ENCODE results near the gene SDK1.

Gene SDK1

GRCh38 chr7:4186513-4186780 lies 885.4 kb downstream of the SDK1 start:
- DNase-seq (ENCODE audit: low read depth in 3 of 3, low spot score in 1 of 3) = no peak

GRCh38 chr7:4188651-4189050 lies 887.6 kb downstream of the SDK1 start:
- no peak for DNase-seq (ENCODE audit: low read depth in 3 of 3, low spot score in 1 of 3)

- no peak for DNase-seq (ENCODE audit: low read depth in 3 of 3, low spot score in 1 of 3)
These were observed 888.1 kb downstream of the SDK1 start for GRCh38 chr7:4189131-4189570.

GRCh38 chr7:4190010-4190981 lies 889.2 kb downstream of the SDK1 start:
- no peak for DNase-seq (ENCODE audit: low read depth in 3 of 3, low spot score in 1 of 3)

GRCh38 chr7:4191046-4191445 lies 890.0 kb downstream of the SDK1 start:
- DNase-seq (ENCODE audit: low read depth in 3 of 3, low spot score in 1 of 3) = no peak

GRCh38 chr7:4191525-4191924 lies 890.5 kb downstream of the SDK1 start:
- DNase-seq (ENCODE audit: low read depth in 3 of 3, low spot score in 1 of 3) = no peak

GRCh38 chr7:4195660-4196059 lies 894.6 kb downstream of the SDK1 start:
- no peak for DNase-seq (ENCODE audit: low read depth in 3 of 3, low spot score in 1 of 3)

GRCh38 chr7:4196121-4196819 lies 895.2 kb downstream of the SDK1 start:
- DNase-seq (ENCODE audit: low read depth in 3 of 3, low spot score in 1 of 3) = no peak

GRCh38 chr7:4198301-4198700 lies 897.2 kb downstream of the SDK1 start:
- no peak for DNase-seq (ENCODE audit: low read depth in 3 of 3, low spot score in 1 of 3)

GRCh38 chr7:4200546-4201094 lies 899.6 kb downstream of the SDK1 start:
- DNase-seq (ENCODE audit: low read depth in 3 of 3, low spot score in 1 of 3) = no peak

GRCh38 chr7:4201566-4201965 lies 900.5 kb downstream of the SDK1 start:
- DNase-seq (ENCODE audit: low read depth in 3 of 3, low spot score in 1 of 3) = no peak

- no peak for DNase-seq (ENCODE audit: low read depth in 3 of 3, low spot score in 1 of 3)
These were observed 901.2 kb downstream of the SDK1 start for GRCh38 chr7:4202154-4202736.

- no peak for DNase-seq (ENCODE audit: low read depth in 3 of 3, low spot score in 1 of 3)
These were observed 901.9 kb downstream of the SDK1 start for GRCh38 chr7:4202954-4203353.

- DNase-seq (ENCODE audit: low read depth in 3 of 3, low spot score in 1 of 3) = no peak
These were observed 902.8 kb downstream of the SDK1 start for GRCh38 chr7:4203626-4204512.

- peak in 1 of 3 donors; percentile 18 for DNase-seq (ENCODE audit: low read depth in 3 of 3, low spot score in 1 of 3)
These were observed 903.6 kb downstream of the SDK1 start for GRCh38 chr7:4204513-4205165.

GRCh38 chr7:4205828-4206227 lies 904.8 kb downstream of the SDK1 start:
- DNase-seq (ENCODE audit: low read depth in 3 of 3, low spot score in 1 of 3) = no peak

- no peak for DNase-seq (ENCODE audit: low read depth in 3 of 3, low spot score in 1 of 3)
These were observed 906.0 kb downstream of the SDK1 start for GRCh38 chr7:4207011-4207410.

- no peak for DNase-seq (ENCODE audit: low read depth in 3 of 3, low spot score in 1 of 3)
These were observed 907.0 kb downstream of the SDK1 start for GRCh38 chr7:4208086-4208485.

GRCh38 chr7:4208586-4208985 lies 907.5 kb downstream of the SDK1 start:
- no peak for DNase-seq (ENCODE audit: low read depth in 3 of 3, low spot score in 1 of 3)

- DNase-seq (ENCODE audit: low read depth in 3 of 3, low spot score in 1 of 3) = no peak
These were observed 908.1 kb downstream of the SDK1 start for GRCh38 chr7:4209126-4209525.
